Uterus (tissue), 2 donors: Measurements from ENCODE around the gene CFAP107.

ENCODE experiments used
- CTCF ChIP-seq, 4 experiments: fragments of 200-600 bp in 2 of 4; fragments of 450-650 bp in 2 of 4; sonication (generic) in 2 of 4; IDR thresholded peaks; one replicate each; pipeline ENCODE4 v1.5.1; 2016 to 2019; ENCODE audit warnings: antibody characterized with exemption in 4 of 4, mild to moderate bottlenecking in 2 of 4, moderate library complexity in 1 of 4
- POLR2A ChIP-seq, 2 donors: fragments of 450-650 bp; IDR thresholded peaks; one replicate each; pipeline ENCODE4 v1.6.1; 2016; ENCODE audit warnings: antibody characterized with exemption in 2 of 2, mild to moderate bottlenecking in 1 of 2, moderate library complexity in 1 of 2

GRCh38 chr1:12775443-12775842 is 29.4 kb downstream of the CFAP107 start:
- no peak for TF ChIP-seq POLR2A (IDR thresholded peaks at IDR 0.05)
- TF ChIP-seq CTCF (IDR thresholded peaks at IDR 0.05) = no peak
